ENCODE data around the gene ARL10.

ARL10 gene

GRCh38 chr5:176361437-176362232 is 3.7 kb upstream of the ARL10 start, which contains the start of gene KIAA1191:
Gene KIAA1191 (minus strand): TSS chr5:176361764. CDS start chr5:176359508, 2,256 bp downstream.
- peak; percentile 87 for DNase-seq (ENCODE audit: low read depth, low spot score)

- DNase-seq (ENCODE audit: low read depth, low spot score) = no peak
Measured at GRCh38 chr5:176362233-176362490, 3.1 kb upstream of the ARL10 start.

GRCh38 chr5:176364765-176365350 is 429 bp upstream of the ARL10 start:
- DNase-seq (ENCODE audit: low read depth, low spot score) = no peak

GRCh38 chr5:176366232-176366894 is 1.1 kb downstream of the ARL10 start:
- DNase-seq (ENCODE audit: low read depth, low spot score) = no peak

GRCh38 chr5:176368726-176369125 is 3.4 kb downstream of the ARL10 start:
- no peak for DNase-seq (ENCODE audit: low read depth, low spot score)

- no peak for DNase-seq (ENCODE audit: low read depth, low spot score)
Measured at GRCh38 chr5:176369934-176370711, 4.8 kb downstream of the ARL10 start.

- DNase-seq (ENCODE audit: low read depth, low spot score) = no peak
Measured at GRCh38 chr5:176371621-176372539, 6.6 kb downstream of the ARL10 start.

GRCh38 chr5:176373100-176373818 is 8.0 kb downstream of the ARL10 start:
- no peak for DNase-seq (ENCODE audit: low read depth, low spot score)

- no peak for DNase-seq (ENCODE audit: low read depth, low spot score)
Measured at GRCh38 chr5:176379881-176380280, 14.6 kb downstream of the ARL10 start.

- no peak for DNase-seq (ENCODE audit: low read depth, low spot score)
Measured at GRCh38 chr5:176381423-176381822, 16.1 kb downstream of the ARL10 start.

GRCh38 chr5:176381979-176382378 is 16.7 kb downstream of the ARL10 start:
- no peak for DNase-seq (ENCODE audit: low read depth, low spot score)

GRCh38 chr5:176382721-176383120 is 17.4 kb downstream of the ARL10 start:
- no peak for DNase-seq (ENCODE audit: low read depth, low spot score)

- no peak for DNase-seq (ENCODE audit: low read depth, low spot score)
Measured at GRCh38 chr5:176383248-176383905, 18.1 kb downstream of the ARL10 start.

GRCh38 chr5:176383961-176384360 is 18.7 kb downstream of the ARL10 start:
- DNase-seq (ENCODE audit: low read depth, low spot score) = no peak

- no peak for DNase-seq (ENCODE audit: low read depth, low spot score)
Measured at GRCh38 chr5:176384366-176384930, 19.2 kb downstream of the ARL10 start.

GRCh38 chr5:176384991-176385390 is 19.7 kb downstream of the ARL10 start:
- no peak for DNase-seq (ENCODE audit: low read depth, low spot score)

GRCh38 chr5:176386491-176386890 is 21.2 kb downstream of the ARL10 start:
- DNase-seq (ENCODE audit: low read depth, low spot score) = no peak

GRCh38 chr5:176387384-176387925 is 22.2 kb downstream of the ARL10 start:
- no peak for DNase-seq (ENCODE audit: low read depth, low spot score)

- no peak for DNase-seq (ENCODE audit: low read depth, low spot score)
Measured at GRCh38 chr5:176388003-176388443, 22.7 kb downstream of the ARL10 start.
